ENCODE measurements around the gene NR0B1.

Gene NR0B1

DNA sequence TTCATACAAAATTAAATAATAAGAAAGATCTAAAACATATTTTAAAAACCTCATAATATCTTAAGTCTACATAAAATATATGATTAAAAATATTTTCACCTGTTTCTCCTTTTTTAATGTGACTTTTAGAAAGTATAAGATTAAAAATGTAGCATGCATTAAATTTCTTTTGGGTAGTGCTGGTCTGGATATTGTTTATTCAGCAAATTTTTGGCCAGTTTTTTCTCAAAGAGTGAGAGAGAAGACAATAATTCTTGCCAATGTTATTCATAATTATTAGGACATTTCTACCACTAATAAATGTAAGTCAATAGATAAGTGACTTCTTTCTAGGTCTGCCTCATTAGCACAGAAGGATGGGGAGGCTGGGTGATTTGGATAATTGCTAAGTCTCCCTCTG lies 48.2 kb downstream of the NR0B1 start:
- Histone ChIP-seq H3K27ac (ENCODE audit: low read length) (no peak overlapping the region), H3K27me3 (ENCODE audit: insufficient read depth, low read length) (no peaks in the 10 kb centered on the region), H3K9me3 (ENCODE audit: insufficient read depth, low read depth, low read length) (no peaks in the 10 kb centered on the region), H3K36me3 (ENCODE audit: insufficient read depth, low read depth, low read length) (no peaks in the 10 kb centered on the region), H3K4me3 (ENCODE audit: low read length) (no peak overlapping the region), H3K9ac (ENCODE audit: low read depth, low read length) (no peak overlapping the region), H3K4me1 (ENCODE audit: insufficient read depth, low read length) (no peaks in the 10 kb centered on the region)

DNA sequence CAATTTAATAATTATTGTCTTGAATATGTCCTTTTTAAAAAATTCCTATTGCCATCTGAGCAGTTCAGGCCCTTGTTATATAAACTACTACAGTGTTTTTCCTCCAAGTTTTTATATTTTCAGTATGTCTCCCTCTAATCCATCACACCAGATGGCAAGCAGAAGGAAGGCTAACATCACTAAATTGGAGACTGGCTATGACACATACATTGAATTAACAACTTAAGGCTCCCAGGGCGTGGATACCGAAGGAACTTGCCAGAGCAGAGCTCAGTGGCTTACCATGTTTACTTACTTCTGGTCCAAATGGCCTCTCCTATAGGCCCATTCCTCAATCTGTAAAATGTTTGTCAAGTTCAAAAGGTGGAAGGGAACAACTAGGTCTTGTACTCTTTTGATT lies 49.3 kb downstream of the NR0B1 start:
- Histone ChIP-seq H3K27ac (ENCODE audit: low read length) (no peak overlapping the region), H3K4me1 (ENCODE audit: insufficient read depth, low read length) (no peaks in the 10 kb centered on the region), H3K36me3 (ENCODE audit: insufficient read depth, low read depth, low read length) (no peaks in the 10 kb centered on the region), H3K9me3 (ENCODE audit: insufficient read depth, low read depth, low read length) (peaks cover 4% of the 10 kb centered on the region), H3K27me3 (ENCODE audit: insufficient read depth, low read length) (no peaks in the 10 kb centered on the region), H3K9ac (ENCODE audit: low read depth, low read length) (no peak overlapping the region), H3K4me3 (ENCODE audit: low read length) (no peak overlapping the region)
